ENCODE data around the gene MAD1L1.
A peak's percentile ranks its signal among the peaks of the same experiment; 100 is the strongest.
"Not testable (repeated sequence)": the region's sequence is repeated elsewhere in the genome, so short reads cannot be mapped to it uniquely, and the experiment has no call there.

The MAD1L1 gene

DNA sequence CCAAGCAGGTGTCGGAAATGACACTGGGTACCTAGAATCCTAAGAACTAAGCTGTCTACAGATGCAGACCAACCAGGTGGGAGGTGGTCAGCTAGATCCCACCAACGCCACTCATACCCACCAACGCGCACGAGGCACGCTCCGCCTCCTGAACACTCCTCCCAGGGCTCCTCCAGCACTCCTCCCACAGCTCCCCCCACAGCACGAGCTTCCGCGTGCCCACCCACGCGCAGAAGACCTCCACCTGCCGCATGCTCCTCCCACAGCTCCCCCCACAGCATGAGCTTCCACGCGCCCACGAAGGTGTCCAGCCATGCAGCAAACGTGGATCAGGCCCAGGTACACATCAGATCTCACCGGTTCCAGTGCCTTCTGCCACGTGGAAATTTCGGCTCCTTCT lies 196.0 kb downstream of the MAD1L1 start:
- DNase-seq (ENCODE audit: low read depth, low spot score) = no peak
- no peak overlapping the region for H3K4me3 ChIP-seq (ENCODE audit: low read depth, low read length)
- in situ Hi-C loops (cut with HindIII; ENCODE audit: low sequenced_read_pairs) = no loop called here
- TF ChIP-seq, protein P1, sequence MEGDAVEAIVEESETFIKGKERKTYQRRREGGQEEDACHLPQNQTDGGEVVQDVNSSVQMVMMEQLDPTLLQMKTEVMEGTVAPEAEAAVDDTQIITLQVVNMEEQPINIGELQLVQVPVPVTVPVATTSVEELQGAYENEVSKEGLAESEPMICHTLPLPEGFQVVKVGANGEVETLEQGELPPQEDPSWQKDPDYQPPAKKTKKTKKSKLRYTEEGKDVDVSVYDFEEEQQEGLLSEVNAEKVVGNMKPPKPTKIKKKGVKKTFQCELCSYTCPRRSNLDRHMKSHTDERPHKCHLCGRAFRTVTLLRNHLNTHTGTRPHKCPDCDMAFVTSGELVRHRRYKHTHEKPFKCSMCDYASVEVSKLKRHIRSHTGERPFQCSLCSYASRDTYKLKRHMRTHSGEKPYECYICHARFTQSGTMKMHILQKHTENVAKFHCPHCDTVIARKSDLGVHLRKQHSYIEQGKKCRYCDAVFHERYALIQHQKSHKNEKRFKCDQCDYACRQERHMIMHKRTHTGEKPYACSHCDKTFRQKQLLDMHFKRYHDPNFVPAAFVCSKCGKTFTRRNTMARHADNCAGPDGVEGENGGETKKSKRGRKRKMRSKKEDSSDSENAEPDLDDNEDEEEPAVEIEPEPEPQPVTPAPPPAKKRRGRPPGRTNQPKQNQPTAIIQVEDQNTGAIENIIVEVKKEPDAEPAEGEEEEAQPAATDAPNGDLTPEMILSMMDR (IDR thresholded peaks at IDR 0.05; ENCODE audit: low read depth, low read length) = no peak

DNA sequence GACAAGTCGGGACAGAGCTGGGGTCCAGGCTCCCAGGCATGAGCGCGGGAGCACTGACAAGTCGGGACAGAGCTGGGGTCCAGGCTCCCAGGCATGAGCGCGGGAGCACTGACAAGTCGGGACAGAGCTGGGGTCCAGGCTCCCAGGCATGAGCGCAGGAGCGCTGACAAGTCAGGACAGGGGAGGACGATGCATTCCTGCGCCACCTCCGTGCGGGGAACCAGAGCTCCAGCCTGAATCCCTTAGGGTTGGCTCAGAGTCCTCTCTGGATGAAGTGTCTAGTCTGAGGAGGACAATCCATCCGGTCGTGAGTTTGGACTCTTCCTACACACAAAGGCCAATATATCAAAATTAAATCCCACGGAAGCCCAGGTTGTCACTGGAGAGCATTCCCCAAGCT lies 196.5 kb downstream of the MAD1L1 start:
- in situ Hi-C loops (cut with HindIII; ENCODE audit: low sequenced_read_pairs); H3K4me3 ChIP-seq (ENCODE audit: low read depth, low read length); DNase-seq (ENCODE audit: low read depth, low spot score): not testable (repeated sequence)

DNA sequence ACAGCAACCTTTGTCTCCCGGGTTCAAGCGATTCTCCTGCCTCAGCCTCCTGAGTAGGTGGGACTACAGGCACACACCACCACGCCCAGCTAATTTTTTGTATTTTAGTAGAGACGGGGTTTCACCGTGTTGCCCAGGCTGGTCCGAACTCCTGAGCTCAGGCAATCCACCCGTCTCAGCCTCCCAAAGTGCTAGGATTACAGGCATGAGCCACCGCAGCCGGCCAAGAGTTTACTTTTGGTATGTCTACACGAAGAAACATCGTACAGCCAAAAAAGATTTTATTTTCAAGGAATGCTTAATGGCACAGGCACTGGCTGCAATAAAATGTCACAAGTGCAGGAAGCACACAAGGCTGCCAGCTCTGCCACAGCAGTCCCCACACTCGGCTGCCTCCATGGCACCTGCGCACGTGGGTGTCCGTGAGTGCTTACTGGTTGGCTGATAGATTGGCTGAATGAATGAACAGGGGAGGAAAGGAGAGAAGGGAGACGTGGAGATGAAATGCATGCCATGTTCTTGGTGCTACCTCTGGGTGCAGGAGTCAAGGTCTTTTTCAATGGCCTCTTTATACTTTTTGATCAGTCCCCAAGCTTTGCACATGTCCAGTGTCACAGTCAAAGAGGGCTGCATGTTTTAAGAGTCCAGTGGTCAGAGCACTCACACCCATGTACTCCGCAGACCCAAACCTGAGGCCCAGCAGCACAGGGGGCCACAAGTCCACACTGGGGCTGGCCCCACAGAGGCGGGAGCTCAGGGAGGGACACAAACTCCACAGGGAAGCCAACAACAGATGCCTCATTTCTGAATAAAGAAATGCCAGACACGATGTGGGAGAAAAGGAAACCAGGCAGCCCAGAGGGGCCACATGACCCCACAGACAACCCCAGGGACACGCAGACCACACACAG lies 198.2 kb downstream of the MAD1L1 start:
- in situ Hi-C loops (cut with HindIII; ENCODE audit: low sequenced_read_pairs) = no loop called here
- TF ChIP-seq, protein P1 (IDR thresholded peaks at IDR 0.05; ENCODE audit: low read depth, low read length) = no peak
- DNase-seq (ENCODE audit: low read depth, low spot score) = no peak

DNA sequence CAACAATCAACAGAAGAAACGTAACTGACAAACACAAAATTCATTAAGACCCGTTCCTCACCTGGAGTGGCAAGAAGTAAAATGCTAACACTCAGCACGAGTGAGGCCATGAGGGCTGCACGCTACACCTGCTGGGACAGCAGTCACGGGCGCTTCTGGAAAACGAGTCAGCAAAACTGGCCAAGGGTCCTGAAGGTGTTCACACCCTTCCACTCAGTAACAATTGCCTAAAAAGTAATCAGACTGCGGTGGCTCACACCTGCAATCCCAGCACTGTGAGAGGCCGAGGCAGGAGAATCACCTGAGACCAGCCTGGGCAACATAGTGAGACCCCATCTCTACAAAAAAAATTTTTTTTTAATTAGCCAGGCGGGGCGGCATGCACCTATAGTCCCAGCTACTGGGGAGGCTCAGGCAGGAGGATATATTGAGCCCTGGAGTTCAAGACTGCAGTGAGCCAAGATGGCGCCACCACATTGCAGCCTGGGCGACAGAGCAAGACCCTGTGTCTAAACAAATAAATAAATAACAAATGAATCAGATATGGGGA lies 199.1 kb downstream of the MAD1L1 start:
- TF ChIP-seq, protein P1 (IDR thresholded peaks at IDR 0.05; ENCODE audit: low read depth, low read length) = no peak
- in situ Hi-C loops (cut with HindIII; ENCODE audit: low sequenced_read_pairs) = no loop called here
- DNase-seq (ENCODE audit: low read depth, low spot score) = no peak
- no peak overlapping the region for H3K4me3 ChIP-seq (ENCODE audit: low read depth, low read length)

More for the DNA sequence above, 198.2 kb downstream of the MAD1L1 start:
- H3K4me3 ChIP-seq (ENCODE audit: low read depth, low read length) = no peak overlapping the region

DNA sequence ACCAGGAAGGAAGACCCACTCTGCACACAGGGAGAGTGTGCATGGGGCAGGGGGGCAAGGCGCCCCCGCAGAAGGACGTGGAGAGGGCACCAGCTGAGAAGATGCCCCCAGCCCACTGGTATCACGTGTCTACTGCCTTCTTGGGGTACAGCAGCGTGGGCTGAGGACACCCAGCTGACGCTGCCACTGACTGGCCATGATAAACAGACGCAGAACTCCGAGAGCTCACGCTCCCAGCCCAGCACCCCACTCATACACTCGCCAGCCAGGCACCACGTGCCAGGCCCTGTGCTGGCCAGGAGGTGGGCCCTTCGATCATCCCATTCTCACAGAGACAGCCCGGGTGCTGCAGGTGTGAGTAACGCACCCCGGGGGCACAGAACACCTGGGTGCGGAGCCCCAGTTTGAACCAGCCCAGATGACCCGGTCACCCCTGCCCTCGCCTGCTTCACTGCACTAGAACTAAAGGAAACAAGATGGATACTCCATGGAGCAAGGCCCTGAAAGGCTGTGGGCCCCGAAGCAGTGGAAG lies 199.8 kb downstream of the MAD1L1 start:
- TF ChIP-seq, protein P1 (IDR thresholded peaks at IDR 0.05; ENCODE audit: low read depth, low read length) = no peak
- DNase-seq (ENCODE audit: low read depth, low spot score) = no peak
- in situ Hi-C loops (cut with HindIII; ENCODE audit: low sequenced_read_pairs) = no loop called here
- H3K4me3 ChIP-seq (ENCODE audit: low read depth, low read length) = no peak overlapping the region

DNA sequence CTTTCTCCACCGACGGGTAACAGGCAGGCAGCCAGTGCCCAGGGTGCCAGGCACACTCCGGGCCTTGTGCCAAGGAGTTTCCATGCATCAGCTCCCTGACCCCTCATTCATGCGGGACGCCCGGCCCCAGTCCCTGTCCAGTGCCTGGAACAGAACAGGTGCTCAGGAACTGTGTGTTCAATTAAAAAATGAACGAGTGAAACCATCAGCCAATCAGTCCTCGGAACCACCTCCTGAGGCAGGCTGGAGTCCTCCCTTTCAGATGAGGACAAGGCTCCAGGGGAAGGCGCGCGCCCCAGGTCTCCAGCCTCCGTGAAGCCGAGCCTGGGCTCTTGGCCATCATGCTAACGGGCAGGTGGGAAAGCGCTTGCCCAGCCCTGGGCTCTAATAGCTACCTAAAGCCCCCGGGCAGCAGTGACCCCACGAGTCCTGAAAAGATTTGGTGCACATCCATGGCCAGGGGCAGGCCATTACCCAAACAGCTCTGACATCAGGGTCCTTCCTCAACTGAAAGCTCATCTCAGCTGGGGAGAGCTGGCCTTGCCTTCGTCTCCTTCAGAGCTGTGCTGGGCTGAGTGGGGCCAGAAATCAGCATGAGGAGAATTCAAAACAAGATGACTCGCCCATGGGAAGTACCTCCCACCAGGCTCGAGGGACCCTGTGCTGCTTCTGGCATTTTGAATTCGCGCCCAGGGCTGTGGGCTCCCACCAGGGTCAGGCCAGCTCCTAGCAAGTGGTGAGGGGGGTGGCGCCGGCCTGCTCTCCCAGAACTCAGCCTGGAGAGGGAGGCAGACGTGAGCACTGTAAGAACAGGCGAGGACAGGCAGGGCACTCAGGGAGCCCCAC lies 200.5 kb downstream of the MAD1L1 start:
- no peak overlapping the region for H3K4me3 ChIP-seq (ENCODE audit: low read depth, low read length)
- TF ChIP-seq, protein P1 (IDR thresholded peaks at IDR 0.05; ENCODE audit: low read depth, low read length) = peak; percentile 1
- DNase-seq (ENCODE audit: low read depth, low spot score) = peak; percentile 59
- in situ Hi-C loops (cut with HindIII; ENCODE audit: low sequenced_read_pairs) = no loop called here
